Body of pancreas (tissue), 4 donors: ENCODE data around the gene EHBP1L1.

Experiments
- POLR2A ChIP-seq, 3 donors: fragments of 450-650 bp; IDR thresholded peaks; one replicate each; pipeline ENCODE4 v1.6.1; 2016; ENCODE audit warnings: antibody characterized with exemption in 3 of 3, mild to moderate bottlenecking in 2 of 3
- TF ChIP-seq, protein P1 (sequence below), 7 experiments: fragments of 450-650 bp in 4 of 7; fragments of 200-600 bp in 3 of 7; sonication (generic) in 3 of 7; IDR thresholded peaks; one replicate each; pipeline ENCODE4 v1.5.1; 2016 to 2019; ENCODE audit warnings: antibody characterized with exemption in 7 of 7

DNA sequence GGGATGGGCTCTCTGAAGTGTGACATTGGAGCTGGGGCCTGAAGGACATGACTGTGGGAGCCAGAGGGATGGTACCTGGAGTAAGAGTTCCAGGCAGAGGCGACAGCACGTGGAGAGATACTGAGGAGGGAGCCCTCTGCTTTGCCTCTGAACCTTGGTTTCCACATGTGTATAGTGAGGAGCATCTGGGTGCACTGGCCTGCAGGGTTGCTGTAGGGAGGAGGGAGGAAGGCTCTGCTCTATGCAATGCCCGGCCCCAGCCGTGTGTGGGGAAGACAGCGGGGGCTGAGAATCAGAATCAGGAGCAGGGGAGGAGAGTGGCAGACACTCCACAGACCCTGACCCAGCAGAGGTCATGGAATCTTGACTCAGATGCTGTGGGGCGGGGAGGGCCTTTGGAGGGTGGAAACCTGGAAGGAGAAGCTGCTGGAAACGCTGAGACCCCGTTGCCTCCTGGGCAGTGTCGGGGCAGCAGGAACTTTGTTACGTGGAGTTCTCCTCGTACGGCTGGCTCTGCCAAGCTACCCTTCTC, 47.0 kb upstream of the EHBP1L1 start:
- TF ChIP-seq, protein P1, sequence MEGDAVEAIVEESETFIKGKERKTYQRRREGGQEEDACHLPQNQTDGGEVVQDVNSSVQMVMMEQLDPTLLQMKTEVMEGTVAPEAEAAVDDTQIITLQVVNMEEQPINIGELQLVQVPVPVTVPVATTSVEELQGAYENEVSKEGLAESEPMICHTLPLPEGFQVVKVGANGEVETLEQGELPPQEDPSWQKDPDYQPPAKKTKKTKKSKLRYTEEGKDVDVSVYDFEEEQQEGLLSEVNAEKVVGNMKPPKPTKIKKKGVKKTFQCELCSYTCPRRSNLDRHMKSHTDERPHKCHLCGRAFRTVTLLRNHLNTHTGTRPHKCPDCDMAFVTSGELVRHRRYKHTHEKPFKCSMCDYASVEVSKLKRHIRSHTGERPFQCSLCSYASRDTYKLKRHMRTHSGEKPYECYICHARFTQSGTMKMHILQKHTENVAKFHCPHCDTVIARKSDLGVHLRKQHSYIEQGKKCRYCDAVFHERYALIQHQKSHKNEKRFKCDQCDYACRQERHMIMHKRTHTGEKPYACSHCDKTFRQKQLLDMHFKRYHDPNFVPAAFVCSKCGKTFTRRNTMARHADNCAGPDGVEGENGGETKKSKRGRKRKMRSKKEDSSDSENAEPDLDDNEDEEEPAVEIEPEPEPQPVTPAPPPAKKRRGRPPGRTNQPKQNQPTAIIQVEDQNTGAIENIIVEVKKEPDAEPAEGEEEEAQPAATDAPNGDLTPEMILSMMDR (IDR thresholded peaks at IDR 0.05): no peak
- TF ChIP-seq POLR2A (IDR thresholded peaks at IDR 0.05): no peak
